ENCODE data around the gene INAVA. TPM values are rescaled to one million over a fixed set of nuclear protein-coding genes. Genes with fewer than 3 reads are reported as not detected.

The INAVA gene
- total RNA-seq, 1 experiment from 2014 or later, result 36.8 TPM

DNA sequence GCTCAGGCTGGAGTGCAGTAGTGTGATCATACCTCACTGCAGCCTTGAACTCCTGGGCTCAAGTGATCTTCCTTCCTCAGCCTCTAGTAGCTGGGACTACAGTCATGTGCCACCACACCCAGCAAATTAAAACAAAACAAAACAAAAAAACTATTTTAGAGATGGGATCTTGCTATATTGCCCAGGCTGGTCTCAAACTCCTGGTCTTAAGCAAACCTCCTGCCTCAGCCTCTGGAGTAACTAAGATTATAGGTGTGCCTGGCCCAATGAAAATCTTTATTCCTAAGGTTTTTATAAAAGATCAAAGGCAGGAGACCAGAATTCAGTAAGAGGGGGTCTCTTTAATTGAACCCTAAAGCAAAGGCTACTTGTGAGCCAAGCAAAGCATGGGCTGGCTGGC is 10.1 kb downstream of the INAVA start:
- Histone ChIP-seq H2BK120ac (ENCODE audit: low read depth, low read length, poor library complexity, severe bottlenecking) (no peak overlapping the region), H3K23me2 (ENCODE audit: insufficient read length, low read depth, low read length, poor library complexity, severe bottlenecking) (no peaks in the 10 kb centered on the region), H2BK15ac (ENCODE audit: low read depth, low read length) (no peak overlapping the region), H3K4me1 (ENCODE audit: insufficient read depth, low read length) (no peaks in the 10 kb centered on the region), H3K18ac (ENCODE audit: insufficient read length, low read depth, low read length) (no peak overlapping the region), H3K9me3 (ENCODE audit: control insufficient read depth, low read depth, low read length) (no peaks in the 10 kb centered on the region), H3K79me1 (ENCODE audit: insufficient read depth, low read depth, low read length, poor library complexity, severe bottlenecking) (no peaks in the 10 kb centered on the region), H3K4ac (ENCODE audit: low read depth, low read length) (no peak overlapping the region), H3K27me3 (ENCODE audit: insufficient read depth, low read length) (no peaks in the 10 kb centered on the region), H2AK5ac (ENCODE audit: insufficient read length, low read length) (no peak overlapping the region), H3K4me2 (ENCODE audit: insufficient read depth, insufficient read length, low read length) (no peak overlapping the region), H3K9ac (ENCODE audit: extremely low read depth, insufficient read length, low read length) (no peak overlapping the region), H3K14ac (ENCODE audit: insufficient read depth, low read length) (no peak overlapping the region), H3K27ac (ENCODE audit: insufficient read length, low read depth, low read length) (no peak overlapping the region), H2AFZ (ENCODE audit: low read length) (no peak overlapping the region), H3K79me2 (ENCODE audit: insufficient read depth, low read length) (no peaks in the 10 kb centered on the region), H2BK20ac (ENCODE audit: low read depth, low read length, poor library complexity, severe bottlenecking) (no peak overlapping the region), H4K8ac (replicated peaks; ENCODE audit: insufficient read length, low read depth, low read length) (no peak overlapping the region), H2BK5ac (ENCODE audit: insufficient read length, low read length) (no peak overlapping the region), H4K5ac (ENCODE audit: insufficient read length, low read depth, low read length) (no peak overlapping the region), H3T11ph (ENCODE audit: low read length) (no peak overlapping the region), H2BK12ac (ENCODE audit: insufficient read length, low read depth, low read length) (no peak overlapping the region), H4K20me1 (ENCODE audit: control insufficient read depth, insufficient read depth, insufficient read length) (no peaks in the 10 kb centered on the region), H3K56ac (ENCODE audit: insufficient read length, low read depth, low read length) (no peak overlapping the region), H4K91ac (ENCODE audit: insufficient read length, low read depth, low read length) (no peak overlapping the region), H3K23ac (ENCODE audit: insufficient read length, low read depth, low read length) (no peak overlapping the region)
- Mint-ChIP-seq H3K4me1 (no peaks in the 10 kb centered on the region), H3K9me3 (no peaks in the 10 kb centered on the region), H3K36me3 (ENCODE audit: insufficient read depth in 1 of 3, low read depth in 3 of 3) (peaks cover 29 to 70% (median 54%) of the 10 kb centered on the region in 3 experiments; a peak in 6 of 7 replicates), H3K27ac (no peak overlapping the region), H3K4me3 (no peak overlapping the region), H3K27me3 (ENCODE audit: low read depth) (no peaks in the 10 kb centered on the region)
- TF ChIP-seq, protein P1, sequence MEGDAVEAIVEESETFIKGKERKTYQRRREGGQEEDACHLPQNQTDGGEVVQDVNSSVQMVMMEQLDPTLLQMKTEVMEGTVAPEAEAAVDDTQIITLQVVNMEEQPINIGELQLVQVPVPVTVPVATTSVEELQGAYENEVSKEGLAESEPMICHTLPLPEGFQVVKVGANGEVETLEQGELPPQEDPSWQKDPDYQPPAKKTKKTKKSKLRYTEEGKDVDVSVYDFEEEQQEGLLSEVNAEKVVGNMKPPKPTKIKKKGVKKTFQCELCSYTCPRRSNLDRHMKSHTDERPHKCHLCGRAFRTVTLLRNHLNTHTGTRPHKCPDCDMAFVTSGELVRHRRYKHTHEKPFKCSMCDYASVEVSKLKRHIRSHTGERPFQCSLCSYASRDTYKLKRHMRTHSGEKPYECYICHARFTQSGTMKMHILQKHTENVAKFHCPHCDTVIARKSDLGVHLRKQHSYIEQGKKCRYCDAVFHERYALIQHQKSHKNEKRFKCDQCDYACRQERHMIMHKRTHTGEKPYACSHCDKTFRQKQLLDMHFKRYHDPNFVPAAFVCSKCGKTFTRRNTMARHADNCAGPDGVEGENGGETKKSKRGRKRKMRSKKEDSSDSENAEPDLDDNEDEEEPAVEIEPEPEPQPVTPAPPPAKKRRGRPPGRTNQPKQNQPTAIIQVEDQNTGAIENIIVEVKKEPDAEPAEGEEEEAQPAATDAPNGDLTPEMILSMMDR (conservative IDR thresholded peaks at IDR 0.05), result no peak
- no peak for DNase-seq

All from H9 (cell line).